Measurements from ENCODE around the gene DNAJC4. TPM values are rescaled to one million over a fixed set of nuclear protein-coding genes. Genes with fewer than 3 reads are reported as not detected.

Gene DNAJC4
- total RNA-seq, 1 donor from 2014 or later = 43.6 TPM

- Mint-ChIP-seq H3K4me1 (peaks cover 21% of the 10 kb centered on the region), H3K4me3 (no peak overlapping the region), H3K9me3 (no peaks in the 10 kb centered on the region), H3K27ac (no peak overlapping the region), H3K36me3 (no peaks in the 10 kb centered on the region), H3K27me3 (ENCODE audit: low read depth) (no peaks in the 10 kb centered on the region)
- no peak for DNase-seq (ENCODE audit: low spot score in 2 of 2, unreplicated experiment in 2 of 2)
- TF ChIP-seq CTCF (IDR thresholded peaks at IDR 0.05; ENCODE audit: unreplicated experiment) = no peak
These were observed 18.7 kb downstream of the DNAJC4 start for GRCh38 chr11:64249038-64249437.

GRCh38 chr11:64249563-64250414 lies 19.4 kb downstream of the DNAJC4 start:
- Mint-ChIP-seq H3K4me1 (peaks cover 21% of the 10 kb centered on the region), H3K36me3 (no peaks in the 10 kb centered on the region), H3K27ac (no peak overlapping the region), H3K9me3 (no peaks in the 10 kb centered on the region), H3K4me3 (peak overlapping the region; percentile 28), H3K27me3 (ENCODE audit: low read depth) (no peaks in the 10 kb centered on the region)
- DNase-seq (ENCODE audit: low spot score in 2 of 2, unreplicated experiment in 2 of 2) = no peak
- TF ChIP-seq CTCF (IDR thresholded peaks at IDR 0.05; ENCODE audit: unreplicated experiment) = no peak

- H3K36me3 Mint-ChIP-seq = no peaks in the 10 kb centered on the region
- no peaks in the 10 kb centered on the region for H3K9me3 Mint-ChIP-seq
- no peak for DNase-seq (ENCODE audit: low spot score in 2 of 2, unreplicated experiment in 2 of 2)
- H3K27me3 Mint-ChIP-seq (ENCODE audit: low read depth) = no peaks in the 10 kb centered on the region
- peak overlapping the region; percentile 75 for H3K4me3 Mint-ChIP-seq
- H3K4me1 Mint-ChIP-seq = peaks cover 20% of the 10 kb centered on the region
- H3K27ac Mint-ChIP-seq = no peak overlapping the region
- TF ChIP-seq CTCF (IDR thresholded peaks at IDR 0.05; ENCODE audit: unreplicated experiment) = no peak
These were observed 20.2 kb downstream of the DNAJC4 start for GRCh38 chr11:64250415-64251015.

GRCh38 chr11:64251016-64251752 lies 20.8 kb downstream of the DNAJC4 start, which contains the start of gene PLCB3:
PLCB3 (plus strand) TSS chr11:64251530; CDS start chr11:64251650, 120 bp downstream.
- Mint-ChIP-seq H3K9me3 (no peaks in the 10 kb centered on the region), H3K36me3 (no peaks in the 10 kb centered on the region), H3K4me3 (peak within 1 kb of the TSS; percentile 83), H3K4me1 (peaks cover 16% of the 10 kb centered on the region), H3K27me3 (ENCODE audit: low read depth) (no peaks in the 10 kb centered on the region), H3K27ac (peak within 1 kb of the TSS; percentile 73)
- peak; percentile 85 for TF ChIP-seq CTCF (IDR thresholded peaks at IDR 0.05; ENCODE audit: unreplicated experiment)
- peak in 1 of 2 experiments; percentile 77 for DNase-seq (ENCODE audit: low spot score in 2 of 2, unreplicated experiment in 2 of 2)

GRCh38 chr11:64251753-64252002 lies 21.3 kb downstream of the DNAJC4 start:
- Mint-ChIP-seq H3K36me3 (no peaks in the 10 kb centered on the region), H3K4me3 (peak overlapping the region; percentile 83), H3K27ac (peak overlapping the region; percentile 73), H3K27me3 (ENCODE audit: low read depth) (no peaks in the 10 kb centered on the region), H3K4me1 (peaks cover 16% of the 10 kb centered on the region), H3K9me3 (no peaks in the 10 kb centered on the region)
- DNase-seq (ENCODE audit: low spot score in 2 of 2, unreplicated experiment in 2 of 2) = no peak
- TF ChIP-seq CTCF (IDR thresholded peaks at IDR 0.05; ENCODE audit: unreplicated experiment) = no peak

All from mesothelial cell of epicardium (in vitro differentiated cells).